Activated CD8-positive, alpha-beta memory T cell treated with anti-CD3 and anti-CD28 coated beads for 4 hours (primary cell): ENCODE data around the gene POC1A.

Experiments
- DNase-seq, 2 donors: peaks; one replicate each; pipeline ENCODE4 v3.0.0-alpha.2; 2020; ENCODE audit warnings: low read depth in 2 of 2

POC1A gene

DNA sequence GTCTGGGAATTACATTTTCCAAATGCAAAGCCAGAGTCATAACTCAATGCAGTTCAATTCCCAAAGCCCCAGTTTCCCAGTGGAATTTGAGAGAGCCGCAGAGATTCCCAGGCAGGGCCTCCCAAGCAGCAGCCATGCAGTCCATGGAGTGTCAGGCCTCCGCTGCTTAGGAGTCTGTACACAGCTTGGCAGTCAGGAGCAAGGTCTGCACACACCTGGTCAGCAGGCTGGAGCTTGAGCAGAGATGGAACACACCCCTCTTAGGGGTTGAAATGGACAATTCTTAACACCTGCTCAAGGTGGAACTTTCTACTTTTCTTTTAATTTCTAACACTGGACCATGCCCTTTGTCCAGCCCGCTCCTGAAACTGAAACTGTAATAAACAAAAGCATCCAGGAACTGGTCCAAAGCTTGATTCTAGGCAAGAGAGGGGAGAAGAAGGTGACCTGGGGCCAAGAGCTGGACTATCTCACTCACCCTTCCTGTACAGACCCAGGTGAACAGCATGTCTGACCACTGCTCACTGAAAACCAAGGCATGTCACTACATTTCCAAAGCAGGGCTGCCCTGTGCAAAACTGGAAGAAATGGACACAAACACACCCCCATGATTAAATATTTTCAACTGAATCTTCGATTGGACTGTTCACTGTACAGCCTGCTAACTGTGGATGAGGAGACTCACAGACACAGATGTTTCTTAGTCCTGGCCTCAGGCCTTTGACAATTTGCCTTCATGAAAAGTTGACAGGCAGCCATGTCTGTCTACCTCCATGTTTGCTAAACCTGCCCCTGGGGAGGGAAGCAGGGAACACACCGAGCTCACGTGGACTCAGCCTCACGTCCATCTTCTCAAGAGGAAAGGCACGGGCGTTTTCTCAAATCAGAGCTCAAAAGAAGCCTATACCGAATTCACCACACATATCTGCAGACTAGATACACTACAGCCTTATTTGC, 49.3 kb downstream of the POC1A start:
- DNase-seq, result no peak

GRCh38 chr3:52102934-52103333, 51.3 kb downstream of the POC1A start:
- no peak for DNase-seq

DNA sequence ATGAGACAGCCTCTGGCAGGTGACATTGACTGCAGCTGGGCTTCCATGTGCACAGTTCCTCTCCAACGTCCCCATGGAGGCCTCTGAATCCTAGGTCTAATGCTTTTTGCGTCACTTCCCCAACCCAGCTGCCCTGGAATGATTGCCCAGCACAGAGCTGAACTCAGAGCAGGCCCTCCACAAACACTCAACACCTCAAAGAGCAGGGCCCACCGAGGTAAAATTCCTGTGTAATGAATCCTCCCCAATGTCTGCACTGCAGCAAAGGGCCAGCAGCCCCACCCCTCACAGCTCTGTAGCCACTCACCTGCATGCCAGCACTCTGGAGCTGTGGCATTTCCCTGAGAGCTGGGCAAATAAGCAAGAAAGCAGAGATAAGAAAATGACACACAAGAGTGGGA, 55.2 kb downstream of the POC1A start:
- DNase-seq, result no peak

GRCh38 chr3:52097851-52098507, 56.2 kb downstream of the POC1A start:
- DNase-seq, result no peak

DNA sequence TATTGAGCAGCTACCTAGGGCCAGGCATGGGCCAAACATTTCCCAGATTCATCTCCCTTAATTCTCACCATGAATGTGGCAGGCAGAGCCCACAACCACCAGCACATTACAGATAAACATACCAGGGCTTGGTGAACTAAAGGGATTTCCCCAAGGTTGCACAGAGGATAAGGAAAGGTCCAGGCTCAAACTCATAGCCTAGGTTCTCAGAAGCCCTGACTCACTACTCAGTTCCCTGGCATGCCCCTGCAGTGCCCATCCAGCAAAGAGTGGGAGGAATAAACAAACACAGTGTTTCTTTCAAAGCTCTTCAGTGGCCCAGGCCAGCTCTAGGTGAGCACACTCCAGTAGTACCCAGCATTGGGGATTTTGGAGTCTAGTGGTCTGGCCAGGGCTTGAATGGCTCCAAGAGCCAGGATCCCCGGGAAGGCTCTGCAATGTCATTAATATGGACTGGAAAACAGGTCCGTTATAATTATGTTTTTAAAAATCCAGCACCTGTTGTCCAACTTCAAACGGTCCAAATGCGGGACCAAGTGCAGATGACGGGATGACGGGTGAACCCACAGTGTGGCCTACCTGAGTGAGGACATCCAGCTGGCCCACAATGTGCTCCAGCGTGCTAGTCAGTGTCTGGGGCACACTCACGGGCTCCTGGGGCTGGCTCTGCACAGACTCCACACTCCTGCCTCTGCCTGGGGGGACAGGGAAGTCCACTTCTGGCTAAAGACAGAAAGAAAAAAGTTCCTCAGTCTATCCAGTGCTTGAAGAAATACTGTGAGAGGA, 58.0 kb downstream of the POC1A start:
- no peak for DNase-seq

DNA sequence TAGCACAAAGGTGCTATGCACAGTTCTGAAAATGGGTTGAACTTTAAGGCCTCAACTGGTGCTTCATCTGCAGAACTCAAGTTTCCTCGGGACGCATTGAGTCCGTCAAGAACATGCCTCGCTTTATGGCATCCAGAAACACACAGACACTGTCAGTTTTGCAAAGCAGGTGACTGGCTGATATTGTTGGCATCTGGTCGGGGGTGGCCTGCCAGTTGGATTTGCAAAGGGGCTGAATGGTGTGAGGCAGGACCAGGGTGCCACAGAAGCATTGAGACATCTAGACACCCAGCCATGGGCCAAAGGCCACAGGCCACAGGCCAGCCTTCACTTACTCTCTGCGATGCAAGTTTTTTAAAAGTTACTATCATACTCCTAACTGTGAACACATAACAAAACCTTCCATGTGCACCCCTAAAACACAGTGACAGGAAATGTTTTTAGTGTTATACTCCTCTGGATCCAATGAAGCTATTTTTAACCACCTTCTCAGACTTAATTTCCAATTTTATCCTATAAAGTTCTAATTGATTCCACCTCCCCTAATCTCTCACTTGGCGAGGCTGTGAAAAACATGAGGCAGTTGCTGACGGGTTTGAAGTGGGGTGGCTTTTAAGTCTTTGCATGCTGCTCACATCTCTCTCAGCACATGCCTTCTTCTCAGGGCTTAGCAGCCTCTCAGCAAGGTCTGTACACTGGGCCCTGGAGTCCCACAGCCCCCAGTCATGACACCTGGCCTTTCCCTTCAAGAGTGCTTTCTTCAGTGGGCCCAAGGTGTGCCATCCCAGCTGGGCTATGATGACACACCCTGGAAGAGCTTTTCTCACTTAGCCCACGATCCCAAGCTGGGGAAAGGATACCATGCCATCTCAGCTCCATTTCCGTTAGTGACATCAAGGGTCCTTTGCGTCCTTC, 59.4 kb downstream of the POC1A start:
- no peak for DNase-seq

- no peak for DNase-seq
Measured at GRCh38 chr3:52093756-52094545, 60.3 kb downstream of the POC1A start.

- DNase-seq, result no peak
Measured at GRCh38 chr3:52092891-52093290, 61.3 kb downstream of the POC1A start.

GRCh38 chr3:52092271-52092660, 62.0 kb downstream of the POC1A start:
- DNase-seq, result no peak

- no peak for DNase-seq
Measured at GRCh38 chr3:52091586-52092270, 62.5 kb downstream of the POC1A start.

- no peak for DNase-seq
Measured at GRCh38 chr3:52090933-52091468, 63.2 kb downstream of the POC1A start.

DNA sequence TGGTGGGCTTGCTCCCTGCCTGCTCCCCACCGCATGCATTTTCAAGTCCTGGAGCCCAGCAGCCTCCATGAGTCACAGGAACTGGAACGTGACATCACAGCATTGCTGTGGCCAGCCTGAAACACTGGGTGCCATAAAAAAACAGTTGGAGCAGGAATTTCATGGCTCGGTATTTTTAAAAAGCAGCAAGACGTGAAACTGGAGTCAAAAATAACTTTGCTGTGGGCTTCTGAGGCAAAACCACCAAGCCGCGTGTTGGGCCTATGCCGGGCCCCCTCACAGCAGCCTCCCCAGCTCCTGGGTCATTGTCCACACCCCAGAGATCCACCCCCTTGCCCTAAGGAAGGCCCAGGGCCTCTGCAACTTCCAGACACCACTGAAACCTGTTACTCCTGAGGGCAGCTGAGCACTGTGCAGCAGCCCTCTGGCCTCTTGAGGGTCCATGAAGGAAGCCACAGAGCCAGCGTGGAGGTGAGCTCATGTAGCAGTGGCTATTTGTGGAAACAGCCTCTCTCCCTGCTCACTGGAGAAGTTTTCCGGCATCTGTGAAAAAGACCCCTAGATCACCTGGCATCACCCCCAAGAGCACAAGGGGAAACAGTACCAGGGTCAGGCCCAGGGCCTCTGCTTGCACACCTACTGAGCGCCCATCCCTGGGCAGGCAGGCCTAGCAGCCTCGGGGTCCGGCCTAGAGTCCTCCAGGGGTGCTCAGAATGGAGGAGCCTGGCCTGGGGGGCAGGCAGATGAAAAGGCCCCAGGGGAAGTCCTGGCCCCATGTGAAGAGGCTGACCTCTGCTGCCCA, 63.9 kb downstream of the POC1A start:
- no peak for DNase-seq

DNA sequence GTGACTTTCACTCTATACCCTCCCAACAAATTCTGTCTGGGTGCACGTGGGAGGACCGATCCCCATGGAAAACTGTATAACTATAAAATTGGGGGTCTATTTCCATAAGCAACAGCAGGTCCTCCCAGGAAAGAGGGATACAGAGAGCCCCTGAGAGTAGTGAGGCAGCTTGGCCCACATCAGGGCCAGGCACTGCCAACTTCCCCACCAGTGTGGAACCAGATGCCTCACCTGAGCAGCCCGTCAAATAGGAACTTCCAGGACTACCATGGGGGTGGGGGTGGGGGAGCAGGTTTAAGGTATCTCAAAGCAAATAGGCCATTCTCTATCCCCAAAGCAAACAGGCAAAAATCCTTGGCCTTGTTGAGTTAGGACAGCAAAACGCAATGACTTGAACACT, 64.5 kb downstream of the POC1A start:
- DNase-seq, result no peak

DNA sequence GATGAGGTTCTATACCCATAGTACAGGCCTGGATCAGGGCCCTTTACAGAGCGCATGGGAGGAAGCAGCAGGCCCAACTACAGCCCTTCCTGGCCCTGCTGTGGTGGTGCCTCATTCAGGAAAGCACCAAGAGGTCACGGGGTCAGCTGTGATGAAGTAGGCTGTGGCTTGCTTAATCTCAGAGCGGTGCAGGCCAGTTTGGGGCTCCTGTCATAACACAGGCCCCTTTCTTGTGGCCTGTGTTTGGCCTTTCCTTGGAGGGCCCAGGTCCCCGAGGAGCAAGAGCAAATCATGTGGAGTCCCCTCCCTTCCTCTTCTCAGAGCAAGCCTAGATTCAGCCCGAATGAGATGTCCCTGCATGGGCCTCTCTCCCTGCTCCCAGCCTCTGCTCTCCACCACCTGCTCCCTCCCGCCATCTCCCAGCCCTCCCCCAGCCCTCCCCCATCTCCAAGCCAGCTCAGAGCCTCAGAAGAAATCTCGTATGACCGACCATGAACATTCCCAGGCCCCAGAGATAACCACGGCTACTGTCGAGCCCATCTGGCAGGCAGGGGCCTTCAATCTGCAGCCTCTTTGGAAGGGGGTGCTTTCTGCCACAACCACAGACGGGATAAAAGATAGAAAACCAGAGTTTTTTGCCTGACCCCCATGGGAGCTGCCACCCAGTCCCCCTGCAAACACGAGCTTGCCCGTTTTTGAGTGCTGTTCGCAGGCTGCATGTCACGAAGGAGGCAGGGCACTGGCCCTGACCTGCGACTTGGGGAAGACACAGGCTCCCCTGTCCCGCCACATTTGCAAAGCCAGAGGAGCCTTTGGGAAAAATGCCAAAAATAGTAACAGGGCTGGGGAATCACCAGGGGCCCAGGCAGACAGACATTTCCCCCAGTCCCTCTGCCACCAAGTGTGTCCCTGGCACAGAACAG, 65.5 kb downstream of the POC1A start:
- no peak for DNase-seq

GRCh38 chr3:52087731-52088130, 66.5 kb downstream of the POC1A start:
- DNase-seq, result no peak

DNA sequence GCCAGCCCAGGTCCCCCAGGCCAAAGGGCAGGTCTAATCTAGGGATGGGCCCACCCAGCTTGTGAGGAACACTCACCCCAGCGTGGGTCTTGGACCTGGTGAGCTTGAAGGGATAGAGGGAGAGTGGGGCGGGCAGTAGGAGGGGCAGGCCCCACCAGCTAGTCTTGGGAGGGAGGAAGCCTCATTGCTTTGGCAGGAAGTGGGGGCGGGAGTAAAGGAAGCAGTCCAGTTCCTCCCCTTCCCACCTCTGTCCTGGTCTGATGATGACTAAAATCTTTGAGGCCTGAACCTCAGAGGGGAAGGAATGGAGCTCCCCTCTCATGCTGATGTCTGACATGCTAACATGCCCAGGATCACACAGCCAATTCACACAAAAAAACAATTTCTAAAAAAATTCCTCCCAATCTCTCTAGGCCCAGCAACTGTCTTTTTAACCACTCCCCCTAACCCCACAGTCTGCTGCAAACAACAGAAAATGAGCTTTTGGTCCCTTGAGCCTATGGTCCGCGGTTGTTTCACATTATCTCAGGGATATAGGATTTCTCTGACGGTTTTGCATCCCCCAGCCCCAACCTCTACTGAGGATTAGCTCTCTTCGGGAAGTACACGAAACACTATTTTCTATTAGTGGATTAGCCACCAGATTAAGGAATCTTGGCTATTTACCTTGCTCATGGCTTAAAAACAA, 67.1 kb downstream of the POC1A start:
- no peak for DNase-seq

DNA sequence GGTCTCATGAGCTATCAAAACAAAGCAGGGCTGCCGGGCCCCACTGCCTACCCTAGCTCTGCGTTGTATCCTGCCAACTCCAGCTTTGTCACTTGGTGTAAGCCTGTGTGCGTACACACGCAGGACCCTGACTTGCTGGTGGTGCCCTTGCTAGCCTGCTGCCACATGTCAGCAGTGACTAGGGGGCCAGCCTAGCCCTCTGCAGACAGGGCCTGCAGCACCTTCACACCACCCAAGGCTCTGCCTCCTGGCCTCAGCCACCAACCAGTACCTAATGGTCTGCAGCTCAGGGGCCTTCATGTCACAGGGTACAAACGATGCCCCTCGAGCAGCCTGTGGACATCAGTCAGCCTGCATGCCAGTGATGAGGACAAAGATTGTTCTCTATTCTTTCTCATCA, 67.8 kb downstream of the POC1A start:
- no peak for DNase-seq
